Gastrocnemius medialis (tissue), 4 donors: ENCODE measurements around the gene RFX5. TPM values are rescaled to one million over a fixed set of nuclear protein-coding genes. Genes with fewer than 3 reads are reported as not detected.

Experiments
- ATAC-seq, 2 donors: fragments of 150-250 bp; one replicate each; pipeline ENCODE4 v1.9.1; 2016
- DNase-seq, 2 donors: peaks; one replicate each; pipeline ENCODE4 v3.0.0-alpha.2; 2019
- H3K27ac ChIP-seq, 4 donors: fragments of 200-600 bp; sonication (generic); 1 replicate in 1 of 4; 2 replicates in 3 of 4; pipeline ENCODE4 v1.5.1; 2016 to 2018; ENCODE audit warnings: mild to moderate bottlenecking in 2 of 4, moderate library complexity in 1 of 4
- H3K27me3 ChIP-seq, 3 donors: fragments of 200-600 bp; sonication (generic) in 2 of 3; 1 replicate in 1 of 3; 2 replicates in 2 of 3; pipeline versions ENCODE4 v1.5.1 to v1.6.0; 2016 to 2019; ENCODE audit warnings: mild to moderate bottlenecking in 1 of 3, moderate library complexity in 1 of 3
- H3K36me3 ChIP-seq, 2 donors: fragments of 200-600 bp; sonication (generic) in 1 of 2; one replicate each; pipeline ENCODE4 v1.5.1; 2017 to 2018
- H3K4me1 ChIP-seq, 2 donors: fragments of 200-600 bp; sonication (generic) in 1 of 2; one replicate each; pipeline ENCODE4 v1.5.1; 2016 to 2017; ENCODE audit warnings: mild to moderate bottlenecking in 2 of 2
- H3K4me3 ChIP-seq, 4 donors: fragments of 200-600 bp; sonication (generic) in 3 of 4; 1 replicate in 1 of 4; 2 replicates in 3 of 4; pipeline ENCODE4 v1.5.1; 2016 to 2019; ENCODE audit warnings: mild to moderate bottlenecking in 2 of 4
- H3K9me3 ChIP-seq, 3 donors: fragments of 200-600 bp; sonication (generic) in 2 of 3; 1 replicate in 1 of 3; 2 replicates in 2 of 3; pipeline ENCODE4 v1.5.1; 2016 to 2019
- CTCF ChIP-seq, 5 experiments: fragments of 450-650 bp in 3 of 5; fragments of 200-600 bp in 2 of 5; sonication (generic) in 2 of 5; IDR thresholded peaks in 4 of 5; conservative IDR thresholded peaks in 1 of 5; 1 replicate in 4 of 5; 2 replicates in 1 of 5; pipeline ENCODE4 v1.5.1; 2016 to 2019; ENCODE audit warnings: antibody characterized with exemption in 5 of 5, mild to moderate bottlenecking in 3 of 5, moderate library complexity in 3 of 5
- POLR2A ChIP-seq, 2 donors: fragments of 450-650 bp; IDR thresholded peaks; one replicate each; pipeline ENCODE4 v1.6.1; 2017; ENCODE audit warnings: antibody characterized with exemption in 2 of 2, mild to moderate bottlenecking in 2 of 2, moderate library complexity in 2 of 2
- in situ Hi-C, 4 donors: fragments of 200-750 bp; cut with MboI; loops; one replicate each; pipeline versions ENCODE4 v1.15.0 to v1.8.0; 2017; ENCODE audit warnings: low sequenced_read_pairs in 4 of 4
- intact Hi-C: fragments of 100-400 bp; cut with DNase I; formaldehyde crosslinking; loops from one replicate; pipeline ENCODE4 v1.15.1; 2023; ENCODE audit warnings: low total_unique reads
- total RNA-seq, 4 donors: library from RNA; depleted of rRNA; stranded (reverse); fragments of >200 nt; gene quantifications; one replicate each; pipeline versions ENCODE4 v1.1.0 to v1.2.3, GENCODE V29; 2016

The RFX5 gene
- total RNA-seq, 4 donors from 2014 or later = 11.4 to 24.0 (median 20.6) TPM

DNA sequence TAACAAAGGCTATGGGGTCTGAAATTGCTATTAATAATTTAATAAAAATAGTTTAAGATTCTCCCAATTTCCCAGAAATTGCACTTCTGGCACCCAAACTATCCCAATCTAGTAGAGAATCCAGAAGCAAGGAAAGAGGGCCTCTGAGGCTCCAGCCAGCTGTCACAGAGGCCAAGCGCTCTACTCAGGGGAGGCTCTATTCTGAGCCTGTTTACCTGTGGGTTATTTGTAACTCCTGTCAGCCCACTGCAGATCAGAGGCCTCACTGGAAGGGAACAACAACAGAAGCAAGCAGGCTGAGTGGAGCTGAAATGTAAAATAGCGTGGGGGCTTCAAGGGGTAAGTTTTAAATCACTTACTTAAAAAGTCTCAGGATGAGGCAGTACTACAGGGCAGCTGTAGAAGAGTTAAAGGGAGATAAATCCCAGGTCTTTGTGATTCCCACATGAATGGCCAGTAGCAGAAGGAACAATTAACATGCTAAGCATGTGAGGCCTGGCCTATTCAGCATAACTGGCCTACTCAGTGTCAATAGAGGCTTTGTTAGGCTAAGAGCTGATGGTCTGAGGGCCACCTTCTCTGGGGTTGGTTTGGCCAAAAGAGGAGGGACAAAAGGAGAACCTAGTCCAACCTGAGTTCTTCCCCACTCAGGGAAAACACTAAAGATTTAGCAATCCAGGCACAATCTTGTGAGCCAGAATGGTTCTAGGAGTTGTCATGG, 52.1 kb downstream of the RFX5 start:
- ATAC-seq (no peak), DNase-seq (no peak)
- H3K9me3 ChIP-seq = no peaks in the 10 kb centered on the region
- H3K4me1 ChIP-seq = no peaks in the 10 kb centered on the region
- H3K27me3 ChIP-seq = no peaks in the 10 kb centered on the region
- in situ Hi-C loops (loop anchor here in 1 of 4 donors (10.0 kb wide), 1 partner anchor 100 kb away; the partner anchor contains the start of gene PSMB4), intact Hi-C loops (no loop called here)
- H3K4me3 ChIP-seq = no peak overlapping the region
- H3K36me3 ChIP-seq = peaks cover 9 to 93% of the 10 kb centered on the region in 2 donors
- TF ChIP-seq CTCF (IDR thresholded peaks at IDR 0.05 in 4 of 5, conservative IDR thresholded peaks at IDR 0.05 in 1 of 5) (no peak), POLR2A (IDR thresholded peaks at IDR 0.05) (no peak)
- H3K27ac ChIP-seq = no peak overlapping the region

DNA sequence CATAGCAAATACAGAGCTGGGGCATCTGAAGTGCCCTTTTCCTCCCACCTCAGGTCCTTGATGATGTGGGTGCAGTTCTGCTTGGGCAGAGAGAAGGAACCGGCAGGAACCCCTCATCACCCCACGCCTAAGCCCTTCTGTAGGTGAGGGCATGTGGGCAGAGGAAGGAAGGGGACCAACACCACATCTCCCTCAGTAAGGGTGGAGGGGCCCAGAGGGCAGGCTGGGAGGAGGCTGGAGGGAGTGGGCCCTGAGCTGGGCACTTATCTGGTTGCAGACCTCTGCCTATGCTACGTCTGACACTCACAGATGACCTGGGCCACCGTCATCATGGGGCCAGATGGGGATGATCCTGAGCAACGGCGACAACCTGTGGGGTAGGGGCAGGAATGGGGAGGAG, 54.0 kb downstream of the RFX5 start:
- intact Hi-C loops = no loop called here
- no peak for ATAC-seq
- no peak overlapping the region for H3K27ac ChIP-seq
- peaks cover 9 to 93% of the 10 kb centered on the region in 2 donors for H3K36me3 ChIP-seq
- TF ChIP-seq CTCF (IDR thresholded peaks at IDR 0.05 in 4 of 5, conservative IDR thresholded peaks at IDR 0.05 in 1 of 5) = no peak
- TF ChIP-seq POLR2A (IDR thresholded peaks at IDR 0.05) = no peak
- H3K4me1 ChIP-seq = no peaks in the 10 kb centered on the region
- no peaks in the 10 kb centered on the region for H3K9me3 ChIP-seq
- H3K4me3 ChIP-seq = no peak overlapping the region
- no peaks in the 10 kb centered on the region for H3K27me3 ChIP-seq
- no peak for DNase-seq
- in situ Hi-C loops = loop anchor here in 1 of 4 donors (10.0 kb wide), 1 partner anchor 102 kb away; the partner anchor contains the start of gene PSMB4

GRCh38 chr1:151292207-151293030, 54.6 kb downstream of the RFX5 start:
- intact Hi-C loops = no loop called here
- ATAC-seq = no peak
- no peaks in the 10 kb centered on the region for H3K9me3 ChIP-seq
- in situ Hi-C loops = loop anchor here in 1 of 4 donors (10.0 kb wide), 1 partner anchor 102 kb away; the partner anchor contains the start of gene PSMB4
- no peak for TF ChIP-seq POLR2A (IDR thresholded peaks at IDR 0.05)
- no peak for TF ChIP-seq CTCF (IDR thresholded peaks at IDR 0.05 in 4 of 5, conservative IDR thresholded peaks at IDR 0.05 in 1 of 5)
- H3K4me1 ChIP-seq = no peaks in the 10 kb centered on the region
- DNase-seq = no peak
- H3K27me3 ChIP-seq = no peaks in the 10 kb centered on the region
- H3K27ac ChIP-seq = no peak overlapping the region
- H3K36me3 ChIP-seq = peaks cover 6 to 93% of the 10 kb centered on the region in 2 donors
- H3K4me3 ChIP-seq = no peak overlapping the region

DNA sequence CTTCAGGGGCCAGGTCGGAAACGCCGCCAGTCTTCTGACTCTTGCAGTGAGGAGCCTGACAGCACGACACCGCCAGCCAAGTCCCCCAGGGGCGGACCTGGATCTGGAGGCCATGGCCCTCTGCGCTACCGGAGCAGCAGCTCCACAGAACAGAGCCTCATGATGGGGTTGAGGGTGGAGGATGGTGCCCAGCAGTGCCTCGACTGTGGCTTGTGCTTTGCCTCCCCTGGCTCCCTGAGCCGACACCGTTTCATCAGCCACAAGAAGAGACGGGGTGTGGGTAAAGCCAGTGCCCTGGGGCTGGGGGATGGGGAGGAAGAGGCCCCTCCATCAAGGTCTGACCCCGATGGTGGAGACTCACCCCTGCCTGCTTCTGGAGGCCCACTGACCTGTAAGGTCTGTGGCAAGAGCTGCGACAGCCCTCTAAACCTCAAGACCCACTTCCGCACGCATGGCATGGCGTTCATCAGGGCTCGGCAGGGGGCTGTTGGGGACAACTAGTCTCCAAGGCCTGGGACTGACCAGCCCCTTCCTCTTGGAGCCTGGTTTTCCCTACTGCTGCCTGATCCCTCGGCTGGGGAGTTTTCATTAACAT, 56.2 kb downstream of the RFX5 start:
- ATAC-seq = no peak
- intact Hi-C loops = no loop called here

More for the DNA sequence above, 56.2 kb downstream of the RFX5 start:
- DNase-seq = no peak
- Histone ChIP-seq H3K27ac (no peak overlapping the region), H3K4me3 (no peak overlapping the region), H3K36me3 (peaks cover 0 to 90% of the 10 kb centered on the region in 2 donors), H3K4me1 (no peaks in the 10 kb centered on the region), H3K27me3 (no peaks in the 10 kb centered on the region), H3K9me3 (no peaks in the 10 kb centered on the region)
- no peak for TF ChIP-seq POLR2A (IDR thresholded peaks at IDR 0.05)
- no peak for TF ChIP-seq CTCF (IDR thresholded peaks at IDR 0.05 in 4 of 5, conservative IDR thresholded peaks at IDR 0.05 in 1 of 5)
- in situ Hi-C loops = loop anchor here in 1 of 4 donors (10.0 kb wide), 1 partner anchor 104 kb away; the partner anchor contains the start of gene PSMB4

Other genes starting within 250 kb of the RFX5 start
- 100 to 1,000 TPM in 2 of 4 donors, 10 to 100 TPM in 2; 51.5 to 121 (median 108) TPM for gene SEMA6C, start 200.6 kb downstream of the RFX5 start, total RNA-seq
- gene TNFAIP8L2, start 190.6 kb downstream of the RFX5 start, total RNA-seq = 1 to 10 TPM in 3 of 4 donors, not detected in 1; 1.1 to 3.1 (median 1.4) TPM
- gene LYSMD1, start 181.3 kb downstream of the RFX5 start, total RNA-seq = 10 to 100 TPM; 11.4 to 14.6 (median 13.7) TPM
- 10 to 100 TPM; 17.7 to 56.1 (median 35.6) TPM for gene SCNM1, start 181.1 kb downstream of the RFX5 start, total RNA-seq
- 100 to 1,000 TPM in 3 of 4 donors, 10 to 100 TPM in 1; 58.3 to 315 (median 188) TPM for gene TMOD4, start 171.3 kb downstream of the RFX5 start, total RNA-seq
- gene VPS72, start 157.1 kb downstream of the RFX5 start, total RNA-seq = 10 to 100 TPM; 62.2 to 95.8 (median 68.9) TPM
- gene PIP5K1A, start 148.7 kb downstream of the RFX5 start, total RNA-seq = 10 to 100 TPM; 23.4 to 46.8 (median 36.9) TPM
- 100 to 1,000 TPM; 263 to 439 (median 340) TPM for gene PSMD4, start 92.5 kb downstream of the RFX5 start, total RNA-seq
- gene ZNF687, start 65.0 kb downstream of the RFX5 start, total RNA-seq = 10 to 100 TPM; 11.9 to 19.6 (median 16.6) TPM
- gene PI4KB, start 19.8 kb downstream of the RFX5 start, total RNA-seq = 10 to 100 TPM; 65.5 to 98.1 (median 77.3) TPM
- gene SELENBP1, start 25.5 kb upstream of the RFX5 start, total RNA-seq = 10 to 100 TPM; 30.9 to 70.2 (median 42.3) TPM
- 100 to 1,000 TPM; 259 to 324 (median 291) TPM for gene PSMB4, start 52.3 kb upstream of the RFX5 start, total RNA-seq
- gene POGZ, start 112.2 kb upstream of the RFX5 start, total RNA-seq = 10 to 100 TPM; 14.1 to 20.2 (median 15.1) TPM
- gene CGN, start 164.1 kb upstream of the RFX5 start, total RNA-seq = under 1 TPM in 2 of 4 donors, not detected in 2; 0.34 to 0.78 TPM
- 1 to 10 TPM; 1.2 to 4.0 (median 2.7) TPM for gene TUFT1, start 193.1 kb upstream of the RFX5 start, total RNA-seq